Rectal smooth muscle tissue (tissue), 1 donor: ENCODE data around the gene ANP32E.
A peak's percentile ranks its signal among the peaks of the same experiment; 100 is the strongest.
"Not testable (repeated sequence)": the region's sequence is repeated elsewhere in the genome, so short reads cannot be mapped to it uniquely, and the experiment has no call there.

Experiments used
- H3K27ac ChIP-seq: one replicate; pipeline ENCODE4 v1.7.0; 2013; ENCODE audit warnings: low read depth, low read length, inconsistent platforms
- H3K27me3 ChIP-seq: one replicate; pipeline ENCODE4 v1.7.0; 2013; ENCODE audit warnings: low read length; ENCODE audit not compliant: control insufficient read depth, insufficient read depth
- H3K36me3 ChIP-seq: one replicate; pipeline ENCODE4 v1.7.0; 2013; ENCODE audit warnings: low read length; ENCODE audit not compliant: control insufficient read depth, insufficient read depth
- H3K4me1 ChIP-seq: one replicate; pipeline ENCODE4 v1.7.0; 2013; ENCODE audit warnings: low read length; ENCODE audit not compliant: control insufficient read depth, insufficient read depth
- H3K4me3 ChIP-seq: one replicate; pipeline ENCODE4 v1.7.0; 2013; ENCODE audit warnings: low read length
- H3K9ac ChIP-seq: one replicate; pipeline ENCODE4 v1.7.0; 2013; ENCODE audit warnings: low read length

Gene ANP32E

GRCh38 chr1:150237746-150238145 lies 1.8 kb upstream of the ANP32E start:
- H3K27me3 ChIP-seq = no peaks in the 10 kb centered on the region
- H3K27ac ChIP-seq = no peak overlapping the region
- H3K4me1 ChIP-seq = no peaks in the 10 kb centered on the region
- H3K4me3 ChIP-seq = no peak overlapping the region
- H3K9ac ChIP-seq = no peak overlapping the region
- no peaks in the 10 kb centered on the region for H3K36me3 ChIP-seq

GRCh38 chr1:150237176-150237575 lies 1.3 kb upstream of the ANP32E start:
- H3K4me1 ChIP-seq, H3K36me3 ChIP-seq, H3K27ac ChIP-seq, H3K27me3 ChIP-seq, H3K9ac ChIP-seq, H3K4me3 ChIP-seq: not testable (repeated sequence)

- no peak overlapping the region for H3K27ac ChIP-seq
- no peaks in the 10 kb centered on the region for H3K27me3 ChIP-seq
- peak overlapping the region; percentile 3 for H3K9ac ChIP-seq
- H3K36me3 ChIP-seq = no peaks in the 10 kb centered on the region
- H3K4me3 ChIP-seq = peak overlapping the region; percentile 76
- no peaks in the 10 kb centered on the region for H3K4me1 ChIP-seq
Observed at GRCh38 chr1:150236614-150237100, 745 bp upstream of the ANP32E start.

GRCh38 chr1:150235294-150235851 lies 539 bp downstream of the ANP32E start:
- H3K27me3 ChIP-seq = no peaks in the 10 kb centered on the region
- no peaks in the 10 kb centered on the region for H3K4me1 ChIP-seq
- H3K4me3 ChIP-seq = peak overlapping the region; percentile 76
- H3K27ac ChIP-seq = peak overlapping the region; percentile 93
- H3K36me3 ChIP-seq = no peaks in the 10 kb centered on the region
- peak overlapping the region; percentile 95 for H3K9ac ChIP-seq

GRCh38 chr1:150234566-150235293 lies 1.2 kb downstream of the ANP32E start:
- peak overlapping the region; percentile 74 for H3K9ac ChIP-seq
- H3K27ac ChIP-seq = peak overlapping the region; percentile 93
- H3K4me1 ChIP-seq = no peaks in the 10 kb centered on the region
- peak overlapping the region; percentile 76 for H3K4me3 ChIP-seq
- H3K36me3 ChIP-seq = no peaks in the 10 kb centered on the region
- H3K27me3 ChIP-seq = no peaks in the 10 kb centered on the region

- Histone ChIP-seq H3K27ac (peak overlapping the region; percentile 93), H3K36me3 (no peaks in the 10 kb centered on the region)
Observed at GRCh38 chr1:150234309-150234565, 1.7 kb downstream of the ANP32E start.

GRCh38 chr1:150233359-150234308 lies 2.3 kb downstream of the ANP32E start:
- Histone ChIP-seq H3K9ac (peak overlapping the region; percentile 49), H3K27ac (peak overlapping the region; percentile 93), H3K4me1 (no peaks in the 10 kb centered on the region), H3K27me3 (no peaks in the 10 kb centered on the region), H3K36me3 (no peaks in the 10 kb centered on the region), H3K4me3 (peak overlapping the region; percentile 76)

More at GRCh38 chr1:150234309-150234565, 1.7 kb downstream of the ANP32E start:
- H3K9ac ChIP-seq = peak overlapping the region; percentile 74
- no peaks in the 10 kb centered on the region for H3K4me1 ChIP-seq
- H3K4me3 ChIP-seq = peak overlapping the region; percentile 76
- H3K27me3 ChIP-seq = no peaks in the 10 kb centered on the region

- H3K27ac ChIP-seq = peak overlapping the region; percentile 93
- not testable (repeated sequence) for H3K4me1 ChIP-seq, H3K36me3 ChIP-seq, H3K9ac ChIP-seq, H3K4me3 ChIP-seq, H3K27me3 ChIP-seq
Observed at GRCh38 chr1:150232921-150233320, 3.0 kb downstream of the ANP32E start.

GRCh38 chr1:150228246-150228645 lies 7.7 kb downstream of the ANP32E start:
- not testable (repeated sequence) for H3K27me3 ChIP-seq, H3K27ac ChIP-seq, H3K4me3 ChIP-seq, H3K36me3 ChIP-seq, H3K9ac ChIP-seq, H3K4me1 ChIP-seq

- Histone ChIP-seq H3K27ac (no peak overlapping the region), H3K27me3 (no peaks in the 10 kb centered on the region), H3K4me3 (no peak overlapping the region), H3K36me3 (peaks cover 7% of the 10 kb centered on the region), H3K9ac (no peak overlapping the region), H3K4me1 (no peaks in the 10 kb centered on the region)
Observed at GRCh38 chr1:150227228-150227627, 8.7 kb downstream of the ANP32E start.

GRCh38 chr1:150226486-150226885 lies 9.4 kb downstream of the ANP32E start:
- H3K9ac ChIP-seq = no peak overlapping the region
- H3K27ac ChIP-seq = no peak overlapping the region
- peaks cover 7% of the 10 kb centered on the region for H3K36me3 ChIP-seq
- no peaks in the 10 kb centered on the region for H3K4me1 ChIP-seq
- H3K27me3 ChIP-seq = no peaks in the 10 kb centered on the region
- no peak overlapping the region for H3K4me3 ChIP-seq

GRCh38 chr1:150225546-150225945 lies 10.4 kb downstream of the ANP32E start:
- no peak overlapping the region for H3K9ac ChIP-seq
- no peak overlapping the region for H3K27ac ChIP-seq
- no peak overlapping the region for H3K4me3 ChIP-seq
- H3K36me3 ChIP-seq = peaks cover 7% of the 10 kb centered on the region
- no peaks in the 10 kb centered on the region for H3K27me3 ChIP-seq
- no peaks in the 10 kb centered on the region for H3K4me1 ChIP-seq
